T-helper 2 cell treated with Interferon-gamma antibody and Interleukin-4, amounts not matched to agents 5 μg/mL and 100 μg/mL, for 36 hours (primary cell): ENCODE results near the gene FAM120C.

Experiments
- DNase-seq: peaks from one replicate; pipeline ENCODE4 v3.0.0; 2021; ENCODE audit warnings: low spot score
- H3K27ac Mint-ChIP-seq: one replicate; pipeline ENCODE4 v1.8.0; 2021; ENCODE audit warnings: mild to moderate bottlenecking, mixed read lengths
- H3K27me3 Mint-ChIP-seq: one replicate; pipeline ENCODE4 v1.8.0; 2021; ENCODE audit warnings: low read depth, mixed read lengths
- H3K36me3 Mint-ChIP-seq: one replicate; pipeline ENCODE4 v1.8.0; 2021; ENCODE audit warnings: low read depth, mixed read lengths
- H3K4me1 Mint-ChIP-seq: one replicate; pipeline ENCODE4 v1.8.0; 2021; ENCODE audit warnings: low read depth, mixed read lengths
- H3K4me3 Mint-ChIP-seq: one replicate; pipeline ENCODE4 v1.8.0; 2022; ENCODE audit warnings: mild to moderate bottlenecking, moderate library complexity, mixed read lengths
- H3K9me3 Mint-ChIP-seq: one replicate; pipeline ENCODE4 v1.8.0; 2021; ENCODE audit warnings: mixed read lengths

The FAM120C gene

DNA sequence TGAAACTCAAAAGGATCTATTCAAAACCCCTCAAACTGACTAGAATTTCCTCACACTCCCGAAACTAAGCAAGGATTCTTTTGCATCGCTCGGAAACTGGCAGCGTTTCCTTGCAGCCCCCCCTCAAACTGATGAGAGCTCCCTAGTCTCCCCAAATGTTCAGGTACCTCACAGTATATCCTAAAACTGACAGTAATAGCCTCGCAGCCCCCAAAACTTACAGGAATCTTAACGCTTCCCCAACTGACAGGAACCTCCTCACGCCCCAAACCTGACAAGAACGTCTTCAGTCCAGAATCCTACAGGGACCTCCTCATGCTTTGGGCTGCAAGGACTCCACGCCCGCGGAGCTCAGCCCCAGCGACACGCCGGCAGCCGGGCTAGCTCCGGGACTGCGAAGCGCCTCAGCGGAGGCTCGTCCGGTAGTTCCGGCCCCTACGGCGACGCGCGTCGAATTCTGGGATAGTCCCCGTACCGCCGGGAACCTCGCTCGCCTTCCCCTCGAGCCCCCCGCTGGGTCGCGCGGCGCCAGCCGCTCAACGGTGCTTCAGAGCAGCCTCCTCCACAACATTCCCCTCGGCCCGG, 139.4 kb downstream of the FAM120C start:
- peaks cover 13% of the 10 kb centered on the region for H3K36me3 Mint-ChIP-seq
- no peak for DNase-seq
- H3K27ac Mint-ChIP-seq = peak overlapping the region; percentile 98
- H3K9me3 Mint-ChIP-seq = no peaks in the 10 kb centered on the region
- H3K4me1 Mint-ChIP-seq = peaks cover 10% of the 10 kb centered on the region
- H3K27me3 Mint-ChIP-seq = no peaks in the 10 kb centered on the region
- H3K4me3 Mint-ChIP-seq = peak overlapping the region; percentile 97

DNA sequence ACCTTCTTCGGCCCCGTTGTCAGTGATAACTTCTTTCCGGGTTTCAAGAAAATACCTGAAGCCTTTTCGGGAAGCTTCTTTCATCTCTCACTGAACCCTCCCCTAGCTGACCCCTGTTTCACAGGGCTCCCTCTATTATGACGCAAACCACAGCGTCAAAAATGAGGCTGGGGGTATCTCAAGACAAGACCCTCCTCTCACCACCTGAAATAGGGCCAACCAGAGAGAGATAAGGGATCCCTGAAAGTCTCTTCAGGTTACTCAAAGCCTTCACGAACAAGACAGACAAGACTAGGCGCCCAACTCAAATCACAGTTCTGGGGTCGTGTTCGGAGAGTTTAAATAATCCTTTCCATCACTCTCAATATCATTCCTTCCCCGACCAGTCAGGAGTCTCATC, 140.0 kb downstream of the FAM120C start:
- DNase-seq = no peak
- Mint-ChIP-seq H3K27ac (peak overlapping the region; percentile 98), H3K9me3 (no peaks in the 10 kb centered on the region), H3K36me3 (peaks cover 13% of the 10 kb centered on the region), H3K27me3 (no peaks in the 10 kb centered on the region), H3K4me1 (peaks cover 10% of the 10 kb centered on the region), H3K4me3 (peak overlapping the region; percentile 97)

DNA sequence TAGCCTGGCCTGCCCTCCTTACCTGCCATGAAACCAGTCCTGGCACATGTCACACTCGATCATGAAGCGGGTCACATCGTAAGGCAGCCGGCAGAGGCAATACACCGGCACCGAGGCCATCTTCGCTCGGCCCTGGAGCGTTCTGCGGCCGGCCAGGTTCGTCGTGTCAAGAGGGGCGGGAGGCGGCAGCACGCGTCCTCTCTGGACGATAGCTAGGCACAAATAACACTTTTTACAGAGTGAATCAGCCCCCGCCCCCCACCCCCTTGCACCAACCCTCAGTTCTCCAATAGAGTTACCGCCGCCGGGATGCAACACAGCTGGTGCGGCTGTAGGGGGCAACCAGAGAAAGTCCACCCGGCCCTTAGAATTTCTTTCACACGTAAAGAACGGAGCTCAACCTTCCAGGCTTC, 140.4 kb downstream of the FAM120C start:
- peak overlapping the region; percentile 97 for H3K4me3 Mint-ChIP-seq
- no peaks in the 10 kb centered on the region for H3K27me3 Mint-ChIP-seq
- no peaks in the 10 kb centered on the region for H3K9me3 Mint-ChIP-seq
- H3K36me3 Mint-ChIP-seq = peaks cover 13% of the 10 kb centered on the region
- H3K4me1 Mint-ChIP-seq = peaks cover 10% of the 10 kb centered on the region
- peak; percentile 19 for DNase-seq
- H3K27ac Mint-ChIP-seq = peak overlapping the region; percentile 98

DNA sequence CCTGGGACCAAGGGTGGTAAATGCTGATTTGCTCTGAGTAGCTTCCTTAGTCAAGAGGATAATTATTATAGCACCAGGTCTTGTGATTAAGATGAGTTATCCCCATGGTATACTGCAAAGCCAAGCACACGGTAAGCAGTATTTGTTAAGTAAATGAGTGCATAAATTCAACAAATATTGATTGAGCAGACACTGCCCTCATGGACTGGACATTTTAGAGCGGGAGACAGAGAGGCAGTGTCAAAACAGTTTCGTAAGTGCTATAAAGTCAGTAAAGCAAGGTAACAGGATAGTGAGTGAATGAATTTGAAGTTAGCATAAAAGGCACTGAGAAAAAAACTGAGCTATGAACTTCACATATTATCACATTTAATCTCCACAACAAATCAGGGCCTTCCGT, 152.7 kb downstream of the FAM120C start:
- H3K4me3 Mint-ChIP-seq = no peak overlapping the region

DNA sequence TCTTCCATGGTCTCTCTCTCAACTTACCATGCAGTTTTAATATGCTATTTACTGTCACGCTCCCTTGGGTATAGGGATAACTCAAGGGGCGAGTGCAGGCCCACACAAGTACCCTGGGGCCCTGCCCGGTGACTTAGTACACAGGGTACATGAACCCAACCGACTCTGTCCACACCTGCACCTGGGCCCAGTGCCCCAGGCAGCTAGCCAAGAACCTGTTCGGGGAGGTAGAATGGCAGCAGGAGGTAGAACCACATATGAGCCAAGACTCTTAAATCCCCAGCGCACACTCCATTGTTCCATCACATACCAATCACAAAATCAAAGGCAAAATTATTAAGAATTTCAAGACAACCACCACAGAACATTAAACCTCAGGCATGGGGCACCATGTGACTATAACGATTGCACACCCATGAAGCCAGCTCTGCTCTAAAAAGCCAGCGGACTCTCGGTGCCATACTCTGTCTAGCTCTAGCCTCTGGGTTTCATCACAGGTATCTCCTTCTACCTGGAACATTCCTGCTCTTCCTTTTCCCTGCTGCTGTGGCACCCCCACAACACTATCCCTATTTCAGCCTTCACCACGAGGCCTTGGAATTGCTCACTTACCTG, 153.4 kb downstream of the FAM120C start:
- no peaks in the 10 kb centered on the region for H3K27me3 Mint-ChIP-seq
- no peak for DNase-seq
- H3K27ac Mint-ChIP-seq = no peak overlapping the region
- peaks cover 3% of the 10 kb centered on the region for H3K4me1 Mint-ChIP-seq
- no peaks in the 10 kb centered on the region for H3K9me3 Mint-ChIP-seq
- peaks cover 59% of the 10 kb centered on the region for H3K36me3 Mint-ChIP-seq
- no peak overlapping the region for H3K4me3 Mint-ChIP-seq

More for the DNA sequence above, 152.7 kb downstream of the FAM120C start:
- Mint-ChIP-seq H3K4me1 (peaks cover 3% of the 10 kb centered on the region), H3K36me3 (peaks cover 60% of the 10 kb centered on the region), H3K27me3 (no peaks in the 10 kb centered on the region), H3K9me3 (no peaks in the 10 kb centered on the region), H3K27ac (no peak overlapping the region)
- no peak for DNase-seq

DNA sequence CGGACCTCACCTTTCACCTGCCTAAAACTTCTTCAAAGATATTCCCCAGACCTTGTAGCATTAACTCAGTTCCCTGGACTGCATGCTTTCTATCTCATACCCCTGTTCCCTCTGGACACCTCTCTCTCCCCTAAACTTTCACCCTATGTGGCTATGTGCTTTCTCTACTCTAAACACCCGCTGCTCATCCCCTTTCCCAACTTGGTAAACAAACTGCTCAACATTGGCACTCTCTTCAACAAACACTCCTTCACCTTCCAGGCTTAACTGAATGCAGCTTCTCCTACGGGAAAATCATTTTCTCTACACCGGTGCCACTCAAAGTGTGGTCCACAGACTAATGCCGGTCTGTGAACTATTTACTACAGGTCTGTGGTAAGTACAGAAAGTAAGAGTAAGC, 158.7 kb downstream of the FAM120C start:
- no peaks in the 10 kb centered on the region for H3K27me3 Mint-ChIP-seq
- DNase-seq = no peak
- H3K9me3 Mint-ChIP-seq = no peaks in the 10 kb centered on the region
- peaks cover 3% of the 10 kb centered on the region for H3K4me1 Mint-ChIP-seq
- no peak overlapping the region for H3K4me3 Mint-ChIP-seq
- no peak overlapping the region for H3K27ac Mint-ChIP-seq
- peaks cover 44% of the 10 kb centered on the region for H3K36me3 Mint-ChIP-seq
